ENCODE results near the gene SV2C.

DNA sequence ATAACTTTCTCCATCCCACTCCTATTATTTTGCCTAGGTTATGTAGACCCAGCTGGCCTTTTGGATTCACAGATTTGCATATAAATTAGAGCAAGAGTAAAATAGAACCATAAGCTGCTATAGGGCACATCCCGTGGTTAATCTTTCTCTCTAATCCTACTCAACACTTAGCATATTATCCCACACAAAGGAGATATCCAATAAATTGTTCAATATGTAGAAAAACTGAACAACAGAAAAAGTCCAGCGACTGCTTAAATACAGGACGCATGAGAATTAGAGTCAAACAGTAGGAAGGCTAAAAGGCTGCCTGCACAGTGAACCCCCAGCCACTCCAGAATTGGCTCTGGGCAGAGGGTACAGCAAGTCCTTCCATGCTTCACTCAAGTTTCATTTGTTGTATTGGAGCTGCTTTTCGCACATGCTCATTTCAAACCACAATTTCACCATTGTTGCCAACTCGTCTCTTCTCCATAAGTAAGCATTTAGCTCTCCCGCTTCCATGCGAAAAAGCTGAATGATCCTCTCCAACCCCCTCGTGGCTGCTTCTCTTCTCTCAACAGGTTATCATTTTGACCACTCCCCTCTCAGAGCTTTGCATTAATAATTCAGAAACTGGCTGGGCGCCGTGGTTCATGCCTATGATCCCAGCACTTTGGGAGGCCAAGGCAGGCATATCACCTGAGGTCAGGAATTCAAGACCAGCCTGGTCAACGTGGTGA lies 305.8 kb downstream of the SV2C start:
- TF ChIP-seq, protein P1, sequence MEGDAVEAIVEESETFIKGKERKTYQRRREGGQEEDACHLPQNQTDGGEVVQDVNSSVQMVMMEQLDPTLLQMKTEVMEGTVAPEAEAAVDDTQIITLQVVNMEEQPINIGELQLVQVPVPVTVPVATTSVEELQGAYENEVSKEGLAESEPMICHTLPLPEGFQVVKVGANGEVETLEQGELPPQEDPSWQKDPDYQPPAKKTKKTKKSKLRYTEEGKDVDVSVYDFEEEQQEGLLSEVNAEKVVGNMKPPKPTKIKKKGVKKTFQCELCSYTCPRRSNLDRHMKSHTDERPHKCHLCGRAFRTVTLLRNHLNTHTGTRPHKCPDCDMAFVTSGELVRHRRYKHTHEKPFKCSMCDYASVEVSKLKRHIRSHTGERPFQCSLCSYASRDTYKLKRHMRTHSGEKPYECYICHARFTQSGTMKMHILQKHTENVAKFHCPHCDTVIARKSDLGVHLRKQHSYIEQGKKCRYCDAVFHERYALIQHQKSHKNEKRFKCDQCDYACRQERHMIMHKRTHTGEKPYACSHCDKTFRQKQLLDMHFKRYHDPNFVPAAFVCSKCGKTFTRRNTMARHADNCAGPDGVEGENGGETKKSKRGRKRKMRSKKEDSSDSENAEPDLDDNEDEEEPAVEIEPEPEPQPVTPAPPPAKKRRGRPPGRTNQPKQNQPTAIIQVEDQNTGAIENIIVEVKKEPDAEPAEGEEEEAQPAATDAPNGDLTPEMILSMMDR (conservative IDR thresholded peaks at IDR 0.05 in 1 of 2, IDR thresholded peaks at IDR 0.05 in 1 of 2; ENCODE audit: extremely low read depth in 1 of 2, insufficient read depth in 1 of 2, low read depth in 1 of 2, low read length in 2 of 2), result no peak
- no peak for TF ChIP-seq EZH2 (IDR thresholded peaks at IDR 0.05; ENCODE audit: borderline replicate concordance, low read length)

Data from mammary epithelial cell (primary cell).